Fibroblast of lung (primary cell): ENCODE data around the gene ARHGEF19.

ENCODE experiments used
- CTCF ChIP-seq, 2 donors: IDR thresholded peaks in 1 of 2; conservative IDR thresholded peaks in 1 of 2; 1 replicate in 1 of 2; 2 replicates in 1 of 2; pipeline ENCODE4 v1.5.1; 2011 to 2012; ENCODE audit warnings: low read length in 2 of 2, control low read depth in 1 of 2, inconsistent platforms in 1 of 2, low read depth in 1 of 2, mild to moderate bottlenecking in 1 of 2
- EZH2 ChIP-seq: IDR thresholded peaks from 2 replicates; pipeline ENCODE4 v1.5.1; 2012; ENCODE audit warnings: low read length, control low read depth, mild to moderate bottlenecking; ENCODE audit errors: missing control alignments

- TF ChIP-seq CTCF (conservative IDR thresholded peaks at IDR 0.05 in 1 of 2, IDR thresholded peaks at IDR 0.05 in 1 of 2; ENCODE audit: low read depth in 1 of 2, low read length in 2 of 2) = no peak
- TF ChIP-seq EZH2 = no peak
Measured at GRCh38 chr1:16172218-16172830, 40.1 kb downstream of the ARHGEF19 start.
